Smooth muscle cell (in vitro differentiated cells): ENCODE results near the gene SCAF1. TPM values are rescaled to one million over a fixed set of nuclear protein-coding genes. Genes with fewer than 3 reads are reported as not detected.

Experiments
- DNase-seq: peaks from one replicate; lab custom pipeline; 2025; ENCODE audit not compliant: unreplicated experiment; lab: John Stamatoyannopoulos, UW
- H2AFZ ChIP-seq: fragments of 200-600 bp; sonication (generic); 2 replicates; pipeline ENCODE4 v1.6.0; 2016; ENCODE audit warnings: antibody characterized with exemption, low read depth, mild to moderate bottlenecking
- H3F3A ChIP-seq: fragments of 200-600 bp; sonication (generic); 2 replicates; pipeline ENCODE4 v1.6.0; 2017; ENCODE audit warnings: antibody characterized with exemption, low read depth
- H3K27ac ChIP-seq: fragments of 200-600 bp; sonication (generic); 2 replicates; pipeline ENCODE4 v1.5.1; 2016; ENCODE audit warnings: low read depth, mild to moderate bottlenecking
- H3K27me3 ChIP-seq: fragments of 200-600 bp; sonication (generic); 2 replicates; pipeline ENCODE4 v1.6.1; 2016; ENCODE audit warnings: low read depth, mild to moderate bottlenecking
- H3K36me3 ChIP-seq: fragments of 200-600 bp; sonication (generic); 2 replicates; pipeline ENCODE4 v1.5.1; 2016; ENCODE audit warnings: low read depth
- H3K4me1 ChIP-seq: fragments of 200-600 bp; sonication (generic); 2 replicates; pipeline ENCODE4 v1.5.1; 2016; ENCODE audit warnings: low read depth
- H3K4me2 ChIP-seq: fragments of 200-600 bp; sonication (generic); 2 replicates; pipeline ENCODE4 v1.6.0; 2016; ENCODE audit warnings: mild to moderate bottlenecking
- H3K4me3 ChIP-seq: fragments of 200-600 bp; sonication (generic); 2 replicates; pipeline ENCODE4 v1.5.1; 2016; ENCODE audit warnings: mild to moderate bottlenecking
- H3K79me2 ChIP-seq: fragments of 200-600 bp; sonication (generic); 2 replicates; pipeline ENCODE4 v1.6.0; 2016; ENCODE audit warnings: low read depth, mild to moderate bottlenecking
- H3K9ac ChIP-seq: fragments of 200-600 bp; sonication (generic); 2 replicates; pipeline ENCODE4 v1.6.0; 2016; ENCODE audit warnings: low read depth
- H3K9me3 ChIP-seq: fragments of 200-600 bp; sonication (generic); replicated peaks from 2 replicates; pipeline ENCODE4 v1.5.1; 2016; ENCODE audit warnings: low read depth
- H4K20me1 ChIP-seq: fragments of 200-600 bp; sonication (generic); 2 replicates; pipeline ENCODE4 v1.6.0; 2016; ENCODE audit warnings: low read depth
- WGBS: methylation state at CpG from one replicate; pipeline ENCODE4 v1.1.7; 2016; ENCODE audit warnings: low lambda C conversion rate; 5-methylcytosine and 5-hydroxymethylcytosine counted together
- polyA plus RNA-seq: library from polyadenylated mRNA; unstranded; fragments of >200 nt; fragmentation: Nextera tagmentation; extraction: Ambion mirVana; gene quantifications from 2 replicates; pipeline ENCODE4 v1.2.1, GENCODE V29; 2016
- total RNA-seq: library from RNA; depleted of rRNA; stranded (reverse); fragments of >200 nt; gene quantifications from 2 replicates; pipeline ENCODE4 v1.2.3, GENCODE V29; 2014
- TF ChIP-seq, protein P1 (sequence below): fragments of 200-600 bp; sonication (generic); IDR thresholded peaks from 2 replicates; pipeline ENCODE4 v1.5.1; 2017; ENCODE audit warnings: borderline replicate concordance, mild to moderate bottlenecking, antibody characterized with exemption; ENCODE audit not compliant: insufficient read depth, poor library complexity, severe bottlenecking

SCAF1 gene, protein sequence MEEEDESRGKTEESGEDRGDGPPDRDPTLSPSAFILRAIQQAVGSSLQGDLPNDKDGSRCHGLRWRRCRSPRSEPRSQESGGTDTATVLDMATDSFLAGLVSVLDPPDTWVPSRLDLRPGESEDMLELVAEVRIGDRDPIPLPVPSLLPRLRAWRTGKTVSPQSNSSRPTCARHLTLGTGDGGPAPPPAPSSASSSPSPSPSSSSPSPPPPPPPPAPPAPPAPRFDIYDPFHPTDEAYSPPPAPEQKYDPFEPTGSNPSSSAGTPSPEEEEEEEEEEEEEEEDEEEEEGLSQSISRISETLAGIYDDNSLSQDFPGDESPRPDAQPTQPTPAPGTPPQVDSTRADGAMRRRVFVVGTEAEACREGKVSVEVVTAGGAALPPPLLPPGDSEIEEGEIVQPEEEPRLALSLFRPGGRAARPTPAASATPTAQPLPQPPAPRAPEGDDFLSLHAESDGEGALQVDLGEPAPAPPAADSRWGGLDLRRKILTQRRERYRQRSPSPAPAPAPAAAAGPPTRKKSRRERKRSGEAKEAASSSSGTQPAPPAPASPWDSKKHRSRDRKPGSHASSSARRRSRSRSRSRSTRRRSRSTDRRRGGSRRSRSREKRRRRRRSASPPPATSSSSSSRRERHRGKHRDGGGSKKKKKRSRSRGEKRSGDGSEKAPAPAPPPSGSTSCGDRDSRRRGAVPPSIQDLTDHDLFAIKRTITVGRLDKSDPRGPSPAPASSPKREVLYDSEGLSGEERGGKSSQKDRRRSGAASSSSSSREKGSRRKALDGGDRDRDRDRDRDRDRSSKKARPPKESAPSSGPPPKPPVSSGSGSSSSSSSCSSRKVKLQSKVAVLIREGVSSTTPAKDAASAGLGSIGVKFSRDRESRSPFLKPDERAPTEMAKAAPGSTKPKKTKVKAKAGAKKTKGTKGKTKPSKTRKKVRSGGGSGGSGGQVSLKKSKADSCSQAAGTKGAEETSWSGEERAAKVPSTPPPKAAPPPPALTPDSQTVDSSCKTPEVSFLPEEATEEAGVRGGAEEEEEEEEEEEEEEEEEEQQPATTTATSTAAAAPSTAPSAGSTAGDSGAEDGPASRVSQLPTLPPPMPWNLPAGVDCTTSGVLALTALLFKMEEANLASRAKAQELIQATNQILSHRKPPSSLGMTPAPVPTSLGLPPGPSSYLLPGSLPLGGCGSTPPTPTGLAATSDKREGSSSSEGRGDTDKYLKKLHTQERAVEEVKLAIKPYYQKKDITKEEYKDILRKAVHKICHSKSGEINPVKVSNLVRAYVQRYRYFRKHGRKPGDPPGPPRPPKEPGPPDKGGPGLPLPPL
- total RNA-seq (7.9 and 10.2 TPM in 2 replicates), polyA plus RNA-seq (12.1 and 15.9 TPM in 2 replicates)

DNA sequence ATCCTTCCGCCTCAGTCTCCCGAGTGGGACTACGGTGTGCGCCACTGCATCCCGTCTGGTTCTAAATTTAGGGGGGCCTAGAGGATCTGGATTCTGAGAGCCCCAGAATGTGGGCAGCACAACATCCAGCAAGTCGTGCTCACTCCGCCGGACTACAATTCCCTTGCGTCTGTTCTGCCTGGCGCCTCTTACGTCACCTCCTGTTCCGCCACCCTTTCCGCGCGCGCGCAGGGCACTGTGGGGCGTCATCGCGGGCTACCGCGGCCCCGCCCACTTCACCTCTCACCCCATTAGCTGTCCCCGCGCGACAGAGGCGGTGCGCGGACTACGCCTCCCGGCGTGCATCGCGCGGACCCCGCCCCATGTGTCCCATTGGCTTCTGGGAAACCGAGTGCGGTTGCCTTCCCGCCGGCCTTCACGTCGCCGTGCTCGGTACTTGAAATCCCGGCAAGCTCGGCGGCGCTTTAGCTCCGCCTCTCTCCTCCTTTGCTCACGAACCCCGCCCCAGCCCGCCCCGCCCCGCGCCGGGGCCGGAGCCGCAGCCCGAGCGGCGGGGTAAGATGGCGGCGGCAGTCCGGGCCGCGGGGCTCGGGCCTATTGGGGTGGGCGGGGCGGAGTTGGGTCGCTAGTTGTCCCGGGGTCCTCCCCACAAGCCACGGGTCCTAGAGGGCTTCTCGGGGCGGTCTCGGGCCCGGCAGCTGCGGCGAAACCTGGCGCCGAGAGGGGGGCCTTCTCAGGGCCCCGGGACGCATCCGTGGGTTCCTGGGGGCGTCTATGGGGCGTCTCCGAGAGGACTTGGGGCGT lies at the start of gene SCAF1:
TSS of gene SCAF1 (plus strand) at position 522 of the 804 bp plus-strand sequence. CDS start 2,818 bp downstream, outside the sequence.
- peaks cover 41% of the 10 kb centered on the region for H3K4me1 ChIP-seq
- H3F3A ChIP-seq = peaks cover 7% of the 10 kb centered on the region
- TF ChIP-seq, protein P1, sequence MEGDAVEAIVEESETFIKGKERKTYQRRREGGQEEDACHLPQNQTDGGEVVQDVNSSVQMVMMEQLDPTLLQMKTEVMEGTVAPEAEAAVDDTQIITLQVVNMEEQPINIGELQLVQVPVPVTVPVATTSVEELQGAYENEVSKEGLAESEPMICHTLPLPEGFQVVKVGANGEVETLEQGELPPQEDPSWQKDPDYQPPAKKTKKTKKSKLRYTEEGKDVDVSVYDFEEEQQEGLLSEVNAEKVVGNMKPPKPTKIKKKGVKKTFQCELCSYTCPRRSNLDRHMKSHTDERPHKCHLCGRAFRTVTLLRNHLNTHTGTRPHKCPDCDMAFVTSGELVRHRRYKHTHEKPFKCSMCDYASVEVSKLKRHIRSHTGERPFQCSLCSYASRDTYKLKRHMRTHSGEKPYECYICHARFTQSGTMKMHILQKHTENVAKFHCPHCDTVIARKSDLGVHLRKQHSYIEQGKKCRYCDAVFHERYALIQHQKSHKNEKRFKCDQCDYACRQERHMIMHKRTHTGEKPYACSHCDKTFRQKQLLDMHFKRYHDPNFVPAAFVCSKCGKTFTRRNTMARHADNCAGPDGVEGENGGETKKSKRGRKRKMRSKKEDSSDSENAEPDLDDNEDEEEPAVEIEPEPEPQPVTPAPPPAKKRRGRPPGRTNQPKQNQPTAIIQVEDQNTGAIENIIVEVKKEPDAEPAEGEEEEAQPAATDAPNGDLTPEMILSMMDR = no peak
- no peak within 1 kb of the TSS for H2AFZ ChIP-seq
- peak; percentile 96 for DNase-seq
- no peaks in the 10 kb centered on the region for H3K36me3 ChIP-seq
- no peaks in the 10 kb centered on the region for H3K27me3 ChIP-seq
- H4K20me1 ChIP-seq = peaks cover 27% of the 10 kb centered on the region
- H3K4me3 ChIP-seq = peak within 1 kb of the TSS; percentile 84
- H3K9me3 ChIP-seq = no peaks in the 10 kb centered on the region
- peaks cover 44% of the 10 kb centered on the region for H3K79me2 ChIP-seq
- peak within 1 kb of the TSS; percentile 99 for H3K9ac ChIP-seq
- peak within 1 kb of the TSS; percentile 100 for H3K27ac ChIP-seq
- 1% methylated on average over 59 of the region's 87 CpGs for WGBS
- H3K4me2 ChIP-seq = peak within 1 kb of the TSS; percentile 92

DNA sequence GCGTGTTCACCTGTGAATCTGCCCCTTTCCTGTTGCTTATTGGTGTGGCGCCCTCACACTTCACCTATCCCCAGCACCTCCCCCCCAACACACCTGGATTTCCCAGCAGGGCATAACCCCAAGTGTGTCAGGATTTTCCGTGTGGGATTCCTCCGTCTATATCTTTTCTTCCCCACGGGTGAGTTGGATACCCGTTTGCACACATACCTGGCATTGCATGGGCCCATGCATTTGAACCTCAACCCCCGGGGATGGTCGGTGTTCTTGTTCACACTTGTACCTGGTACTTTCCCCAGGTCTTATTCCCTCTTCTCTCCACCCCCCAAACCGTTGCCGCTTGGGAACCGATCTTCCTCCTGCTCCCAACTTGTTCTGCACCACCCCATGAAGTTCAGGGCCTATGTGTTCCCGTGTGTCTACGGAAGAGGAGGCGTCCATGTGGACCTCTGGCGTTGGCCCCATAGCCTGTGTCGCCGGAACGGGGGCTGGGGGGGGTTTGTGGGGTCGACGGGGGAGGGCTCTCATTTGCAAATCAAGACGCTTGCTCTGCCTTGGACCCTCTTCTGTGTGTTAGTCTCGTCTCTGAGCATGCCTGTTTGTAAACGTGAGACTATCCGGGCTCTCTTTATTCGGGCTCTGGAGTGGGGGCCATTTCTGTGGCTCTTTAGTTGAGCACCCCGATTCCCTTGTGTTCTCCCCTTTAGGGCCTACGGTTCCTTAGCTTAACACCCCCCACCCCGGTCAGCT lies 49.4 kb upstream of the SCAF1 start:
- H4K20me1 ChIP-seq = peaks cover 35% of the 10 kb centered on the region
- WGBS = 3% methylated on average over 28 of the region's 28 CpGs
- H3K27me3 ChIP-seq = no peaks in the 10 kb centered on the region
- H2AFZ ChIP-seq = no peak overlapping the region
- peaks cover 8% of the 10 kb centered on the region for H3F3A ChIP-seq
- peak overlapping the region; percentile 68 for H3K9ac ChIP-seq
- H3K4me3 ChIP-seq = peak overlapping the region; percentile 85
- H3K27ac ChIP-seq = peak overlapping the region; percentile 35
- H3K79me2 ChIP-seq = peaks cover 31% of the 10 kb centered on the region
- TF ChIP-seq, protein P1 = no peak
- H3K4me1 ChIP-seq = no peaks in the 10 kb centered on the region
- DNase-seq = no peak
- H3K4me2 ChIP-seq = peak overlapping the region; percentile 95
- no peaks in the 10 kb centered on the region for H3K9me3 ChIP-seq
- no peaks in the 10 kb centered on the region for H3K36me3 ChIP-seq
